Fibroblast of the aortic adventitia (primary cell): Measurements from ENCODE around the gene CHRNA1. TPM values are rescaled to one million over a fixed set of nuclear protein-coding genes. Genes with fewer than 3 reads are reported as not detected.

Source experiments
- DNase-seq: peaks from one replicate; pipeline ENCODE4 v3.0.0-alpha.2; 2010; ENCODE audit warnings: low read depth
- H3K4me3 ChIP-seq: 2 replicates; pipeline ENCODE4 v1.5.1; 2011; ENCODE audit warnings: low read depth, mild to moderate bottlenecking, control low read depth, low read length, moderate library complexity
- total RNA-seq: library from RNA; depleted of rRNA; stranded (reverse); fragments of >200 nt; gene quantifications from 2 replicates; pipeline ENCODE4 v1.2.3, GENCODE V29; 2012; ENCODE audit warnings: low replicate concordance
- TF ChIP-seq, protein P1 (sequence below): IDR thresholded peaks from 2 replicates; pipeline ENCODE4 v1.5.1; 2011; ENCODE audit warnings: mild to moderate bottlenecking, low read length, control low read depth, inconsistent platforms; ENCODE audit not compliant: insufficient read depth

Gene CHRNA1
- total RNA-seq, 1 donor: not detected

- TF ChIP-seq, protein P1, sequence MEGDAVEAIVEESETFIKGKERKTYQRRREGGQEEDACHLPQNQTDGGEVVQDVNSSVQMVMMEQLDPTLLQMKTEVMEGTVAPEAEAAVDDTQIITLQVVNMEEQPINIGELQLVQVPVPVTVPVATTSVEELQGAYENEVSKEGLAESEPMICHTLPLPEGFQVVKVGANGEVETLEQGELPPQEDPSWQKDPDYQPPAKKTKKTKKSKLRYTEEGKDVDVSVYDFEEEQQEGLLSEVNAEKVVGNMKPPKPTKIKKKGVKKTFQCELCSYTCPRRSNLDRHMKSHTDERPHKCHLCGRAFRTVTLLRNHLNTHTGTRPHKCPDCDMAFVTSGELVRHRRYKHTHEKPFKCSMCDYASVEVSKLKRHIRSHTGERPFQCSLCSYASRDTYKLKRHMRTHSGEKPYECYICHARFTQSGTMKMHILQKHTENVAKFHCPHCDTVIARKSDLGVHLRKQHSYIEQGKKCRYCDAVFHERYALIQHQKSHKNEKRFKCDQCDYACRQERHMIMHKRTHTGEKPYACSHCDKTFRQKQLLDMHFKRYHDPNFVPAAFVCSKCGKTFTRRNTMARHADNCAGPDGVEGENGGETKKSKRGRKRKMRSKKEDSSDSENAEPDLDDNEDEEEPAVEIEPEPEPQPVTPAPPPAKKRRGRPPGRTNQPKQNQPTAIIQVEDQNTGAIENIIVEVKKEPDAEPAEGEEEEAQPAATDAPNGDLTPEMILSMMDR: no peak
- H3K4me3 ChIP-seq: no peak overlapping the region
- DNase-seq: no peak
Observed at GRCh38 chr2:174728096-174728495, 36.2 kb downstream of the CHRNA1 start.

- DNase-seq: no peak
- TF ChIP-seq, protein P1: no peak
Observed at GRCh38 chr2:174726212-174726611, 38.1 kb downstream of the CHRNA1 start.

GRCh38 chr2:174722942-174723592, 41.2 kb downstream of the CHRNA1 start:
- H3K4me3 ChIP-seq: no peak overlapping the region
- TF ChIP-seq, protein P1: no peak
- DNase-seq: no peak

More at GRCh38 chr2:174726212-174726611, 38.1 kb downstream of the CHRNA1 start:
- H3K4me3 ChIP-seq: no peak overlapping the region

DNA sequence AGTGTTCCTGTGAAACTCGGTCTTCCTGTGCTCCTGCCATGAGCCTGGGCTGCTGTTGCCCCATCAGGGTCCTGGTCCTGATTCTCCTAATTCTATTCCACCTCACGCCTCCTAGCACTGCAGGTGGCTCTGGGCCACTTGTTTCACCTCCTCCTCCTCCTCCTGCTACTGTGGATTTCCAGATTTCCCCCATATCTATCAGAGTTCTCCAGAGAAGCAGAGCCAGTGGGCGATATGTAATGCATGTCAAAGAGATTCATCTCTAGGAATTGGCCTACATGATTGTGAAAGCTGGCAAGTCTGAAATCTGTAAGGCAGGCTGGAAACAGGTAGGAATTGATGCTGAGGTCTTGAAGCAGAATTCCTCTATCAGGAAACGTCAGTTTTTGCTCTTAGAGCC, 45.3 kb downstream of the CHRNA1 start:
- TF ChIP-seq, protein P1: no peak
- H3K4me3 ChIP-seq: no peak overlapping the region
- no peak for DNase-seq

DNA sequence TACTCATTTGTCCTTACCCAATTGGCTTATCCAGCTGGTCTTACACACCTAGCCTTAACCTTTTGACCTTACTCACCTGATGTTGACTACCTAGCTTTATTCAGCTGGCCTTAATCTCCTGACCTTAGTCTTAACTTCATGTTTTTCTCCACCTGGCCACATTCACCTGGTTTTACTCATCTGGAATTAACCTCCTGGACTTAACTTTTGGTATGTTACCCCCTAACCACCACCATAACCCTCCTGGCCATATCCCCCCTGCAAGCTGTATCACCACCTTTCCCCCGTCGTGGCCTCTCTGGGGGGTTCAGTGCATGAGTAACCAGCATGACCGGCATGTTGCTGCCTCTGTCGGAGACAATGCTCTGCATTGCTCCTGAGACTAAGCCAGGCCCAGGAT, 45.7 kb downstream of the CHRNA1 start:
- DNase-seq: no peak
- no peak overlapping the region for H3K4me3 ChIP-seq
- TF ChIP-seq, protein P1: no peak

DNA sequence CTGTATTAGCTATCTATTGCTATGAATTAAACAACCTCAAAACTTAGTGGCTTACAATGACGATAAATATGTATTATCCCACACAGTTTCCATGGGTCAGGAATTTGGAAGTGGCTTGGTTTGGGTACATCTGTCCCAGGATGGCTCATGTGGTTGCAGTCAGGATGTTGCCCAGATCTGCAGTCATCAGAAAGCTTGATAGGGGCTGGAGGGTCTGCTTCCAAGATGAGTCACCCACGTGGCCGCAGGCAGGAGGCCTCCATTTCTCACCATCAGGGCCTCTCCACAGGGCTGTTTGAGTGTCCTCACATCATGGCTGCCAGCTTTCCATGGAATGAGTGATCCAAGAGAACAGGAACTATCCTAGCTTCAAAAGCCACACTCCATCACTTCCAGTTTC, 46.4 kb downstream of the CHRNA1 start:
- DNase-seq: no peak
- TF ChIP-seq, protein P1: no peak

DNA sequence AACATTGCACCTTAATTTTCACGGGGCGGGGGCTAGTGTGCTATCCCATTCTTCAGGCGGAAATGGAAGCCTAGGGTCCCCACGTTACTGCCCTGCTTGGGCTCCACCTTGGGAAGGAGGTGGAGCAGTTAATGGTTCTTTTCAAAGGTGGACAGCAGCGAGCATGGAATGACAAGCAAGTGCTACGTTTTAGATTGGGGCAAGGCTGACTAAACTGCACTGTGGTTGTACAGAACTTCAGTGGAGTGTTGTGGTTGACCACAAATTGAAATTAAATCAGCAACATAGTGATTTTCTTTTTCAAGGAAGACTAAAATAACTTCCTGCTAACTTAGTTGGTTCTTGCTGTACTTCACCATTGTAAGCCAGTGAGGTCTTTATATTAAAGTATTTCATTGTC, 47.0 kb downstream of the CHRNA1 start:
- TF ChIP-seq, protein P1: no peak
- no peak for DNase-seq
- no peak overlapping the region for H3K4me3 ChIP-seq

More for the DNA sequence above, 46.4 kb downstream of the CHRNA1 start:
- H3K4me3 ChIP-seq: no peak overlapping the region
